WTC11 (cell line): Measurements from ENCODE around the gene ELP4. TPM values are rescaled to one million over a fixed set of nuclear protein-coding genes. Genes with fewer than 3 reads are reported as not detected.
"Not testable (repeated sequence)": the region's sequence is repeated elsewhere in the genome, so short reads cannot be mapped to it uniquely, and the experiment has no call there.

Experiments used
- ATAC-seq: fragments of 200-7000 bp; cut with Tn5 transposase; 2 replicates; pipeline ENCODE4 v1.10.0; 2021; ENCODE audit warnings: mild to moderate bottlenecking, moderate library complexity
- CTCF ChIA-PET: fragments of 300-600 bp; sonication (Branson Sonifier 250); formaldehyde crosslinking; loops from one replicate; lab custom pipeline; 2021; ENCODE audit warnings: antibody characterized with exemption; lab: Charles Lee
- POLR2A ChIA-PET: fragments of 350-600 bp; sonication (Branson Sonifier 250); formaldehyde crosslinking; loops from one replicate; lab custom pipeline; 2021; ENCODE audit warnings: antibody characterized with exemption; lab: Charles Lee
- DNase-seq: peaks from one replicate; pipeline ENCODE4 v3.0.0; 2021; ENCODE audit warnings: low spot score
- H3K27ac Mint-ChIP-seq: 2 replicates; pipeline ENCODE4 v1.8.0; 2021; ENCODE audit warnings: mixed read lengths
- H3K27me3 Mint-ChIP-seq: 2 replicates; pipeline ENCODE4 v1.8.0; 2021; ENCODE audit warnings: low read depth, mild to moderate bottlenecking, moderate library complexity, mixed read lengths
- H3K36me3 Mint-ChIP-seq: 2 replicates; pipeline ENCODE4 v1.8.0; 2021; ENCODE audit warnings: mixed read lengths
- H3K4me1 Mint-ChIP-seq: 2 replicates; pipeline ENCODE4 v1.8.0; 2022; ENCODE audit warnings: mixed read lengths
- H3K4me3 Mint-ChIP-seq: 2 replicates; pipeline ENCODE4 v1.8.0; 2021; ENCODE audit warnings: mild to moderate bottlenecking, moderate library complexity, mixed read lengths
- H3K9me3 Mint-ChIP-seq: 2 replicates; pipeline ENCODE4 v1.8.0; 2021; ENCODE audit warnings: mixed read lengths
- AR ChIP-seq: fragments of 250-450 bp; sonication (Bioruptor Pico); IDR thresholded peaks from 2 replicates; pipeline ENCODE4 v1.9.0; 2021; ENCODE audit warnings: mild to moderate bottlenecking
- CREB1 ChIP-seq: sonication (generic); formaldehyde crosslinking; IDR thresholded peaks from 2 replicates; pipeline ENCODE4 v1.8.0; 2023; ENCODE audit warnings: mild to moderate bottlenecking, missing genetic modification reagents
- CREM ChIP-seq: sonication (generic); formaldehyde crosslinking; IDR thresholded peaks from 2 replicates; pipeline ENCODE4 v1.8.1; 2022; ENCODE audit warnings: mild to moderate bottlenecking, missing genetic modification reagents, moderate library complexity
- ETV6 ChIP-seq: sonication (generic); formaldehyde crosslinking; IDR thresholded peaks from 2 replicates; pipeline ENCODE4 v1.8.1; 2022; ENCODE audit warnings: mild to moderate bottlenecking, missing genetic modification reagents
- GABPB1 ChIP-seq: sonication (generic); formaldehyde crosslinking; IDR thresholded peaks from 2 replicates; pipeline ENCODE4 v1.8.1; 2023; ENCODE audit warnings: mild to moderate bottlenecking, missing genetic modification reagents
- NR3C1 ChIP-seq: sonication (generic); formaldehyde crosslinking; conservative IDR thresholded peaks from 2 replicates; pipeline ENCODE4 v1.8.1; 2023; ENCODE audit warnings: low read depth, mild to moderate bottlenecking, missing genetic modification reagents
- PRRX2 ChIP-seq: fragments of 250-450 bp; sonication (Bioruptor Pico); IDR thresholded peaks from 2 replicates; pipeline ENCODE4 v1.8.0; 2021; ENCODE audit warnings: mild to moderate bottlenecking
- RELA ChIP-seq: sonication (generic); formaldehyde crosslinking; IDR thresholded peaks from 2 replicates; pipeline ENCODE4 v1.8.1; 2022; ENCODE audit warnings: missing genetic modification reagents, mild to moderate bottlenecking, borderline replicate concordance
- SOX15 ChIP-seq: fragments of 250-450 bp; sonication (Bioruptor Pico); IDR thresholded peaks from 2 replicates; pipeline ENCODE4 v1.9.0; 2021; ENCODE audit warnings: mild to moderate bottlenecking
- STAT6 ChIP-seq: sonication (generic); formaldehyde crosslinking; conservative IDR thresholded peaks from 2 replicates; pipeline ENCODE4 v1.8.1; 2023; ENCODE audit warnings: mild to moderate bottlenecking, low read depth, missing genetic modification reagents, moderate library complexity
- ZNF232 ChIP-seq: sonication (generic); formaldehyde crosslinking; IDR thresholded peaks from 2 replicates; pipeline ENCODE4 v1.8.0; 2022; ENCODE audit warnings: mild to moderate bottlenecking, missing genetic modification reagents
- ZNF532 ChIP-seq: fragments of 250-450 bp; sonication (Bioruptor Pico); IDR thresholded peaks from 2 replicates; pipeline ENCODE4 v1.9.0; 2021; ENCODE audit warnings: mild to moderate bottlenecking, borderline replicate concordance
- total RNA-seq: library from RNA; stranded (reverse); gene quantifications from 3 replicates; pipeline ENCODE4 v1.2.3, GENCODE V29; 2021
- TF ChIP-seq, protein P1 (sequence below): sonication (generic); formaldehyde crosslinking; IDR thresholded peaks from 2 replicates; pipeline ENCODE4 v1.8.1; 2022; ENCODE audit warnings: low read depth, mild to moderate bottlenecking, moderate library complexity, missing genetic modification reagents, borderline replicate concordance
- TF ChIP-seq, protein P2 (sequence below): sonication (generic); formaldehyde crosslinking; IDR thresholded peaks from 2 replicates; pipeline ENCODE4 v1.8.0; 2022; ENCODE audit warnings: mild to moderate bottlenecking, missing genetic modification reagents
- TF ChIP-seq, protein P3 (sequence below): fragments of 250-450 bp; sonication (Bioruptor Pico); IDR thresholded peaks from 2 replicates; pipeline ENCODE4 v1.8.0; 2021; ENCODE audit warnings: mild to moderate bottlenecking

ELP4 gene
- total RNA-seq, 1 experiment from 2014 or later = 14.6 TPM

- TF ChIP-seq, protein P1, sequence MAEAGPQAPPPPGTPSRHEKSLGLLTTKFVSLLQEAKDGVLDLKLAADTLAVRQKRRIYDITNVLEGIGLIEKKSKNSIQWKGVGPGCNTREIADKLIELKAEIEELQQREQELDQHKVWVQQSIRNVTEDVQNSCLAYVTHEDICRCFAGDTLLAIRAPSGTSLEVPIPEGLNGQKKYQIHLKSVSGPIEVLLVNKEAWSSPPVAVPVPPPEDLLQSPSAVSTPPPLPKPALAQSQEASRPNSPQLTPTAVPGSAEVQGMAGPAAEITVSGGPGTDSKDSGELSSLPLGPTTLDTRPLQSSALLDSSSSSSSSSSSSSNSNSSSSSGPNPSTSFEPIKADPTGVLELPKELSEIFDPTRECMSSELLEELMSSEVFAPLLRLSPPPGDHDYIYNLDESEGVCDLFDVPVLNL = no peak
- TF ChIP-seq RELA (CRISPR knock-in tag) = no peak
These were observed 180.9 kb downstream of the ELP4 start (continued) for GRCh38 chr11:31690516-31690915.

- no peak for DNase-seq
- ChIA-PET CTCF (interaction anchor here (1.1 kb wide), 1 partner anchor 9 kb away, joined by 3 read pairs; no protein-coding TSS in a partner anchor), POLR2A (interaction anchor here (0.6 kb wide), 1 partner anchor 79 kb away, joined by 3 read pairs; no protein-coding TSS in a partner anchor)
- no peak for TF ChIP-seq NR3C1 (CRISPR knock-in tag)
- no peak for TF ChIP-seq PRRX2
- TF ChIP-seq, protein P2, sequence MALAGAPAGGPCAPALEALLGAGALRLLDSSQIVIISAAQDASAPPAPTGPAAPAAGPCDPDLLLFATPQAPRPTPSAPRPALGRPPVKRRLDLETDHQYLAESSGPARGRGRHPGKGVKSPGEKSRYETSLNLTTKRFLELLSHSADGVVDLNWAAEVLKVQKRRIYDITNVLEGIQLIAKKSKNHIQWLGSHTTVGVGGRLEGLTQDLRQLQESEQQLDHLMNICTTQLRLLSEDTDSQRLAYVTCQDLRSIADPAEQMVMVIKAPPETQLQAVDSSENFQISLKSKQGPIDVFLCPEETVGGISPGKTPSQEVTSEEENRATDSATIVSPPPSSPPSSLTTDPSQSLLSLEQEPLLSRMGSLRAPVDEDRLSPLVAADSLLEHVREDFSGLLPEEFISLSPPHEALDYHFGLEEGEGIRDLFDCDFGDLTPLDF = no peak
- no peak for TF ChIP-seq GABPB1 (CRISPR knock-in tag)
- no peak for TF ChIP-seq CREM (CRISPR knock-in tag)
- no peak for TF ChIP-seq ZNF532 (CRISPR knock-in tag)
- no peak for TF ChIP-seq SOX15 (CRISPR knock-in tag)
- TF ChIP-seq STAT6 (CRISPR knock-in tag) = no peak
- no peak for TF ChIP-seq ETV6 (CRISPR knock-in tag)
- no peak for TF ChIP-seq CREB1 (CRISPR knock-in tag)
- no peak for TF ChIP-seq ZNF232 (CRISPR knock-in tag)
- TF ChIP-seq, protein P3, sequence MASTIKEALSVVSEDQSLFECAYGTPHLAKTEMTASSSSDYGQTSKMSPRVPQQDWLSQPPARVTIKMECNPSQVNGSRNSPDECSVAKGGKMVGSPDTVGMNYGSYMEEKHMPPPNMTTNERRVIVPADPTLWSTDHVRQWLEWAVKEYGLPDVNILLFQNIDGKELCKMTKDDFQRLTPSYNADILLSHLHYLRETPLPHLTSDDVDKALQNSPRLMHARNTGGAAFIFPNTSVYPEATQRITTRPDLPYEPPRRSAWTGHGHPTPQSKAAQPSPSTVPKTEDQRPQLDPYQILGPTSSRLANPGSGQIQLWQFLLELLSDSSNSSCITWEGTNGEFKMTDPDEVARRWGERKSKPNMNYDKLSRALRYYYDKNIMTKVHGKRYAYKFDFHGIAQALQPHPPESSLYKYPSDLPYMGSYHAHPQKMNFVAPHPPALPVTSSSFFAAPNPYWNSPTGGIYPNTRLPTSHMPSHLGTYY (CRISPR knock-in tag) = no peak
- TF ChIP-seq AR (CRISPR knock-in tag) = no peak
- TF ChIP-seq, all 79 proteins: peak for 0
- Mint-ChIP-seq H3K4me1 (no peaks in the 10 kb centered on the region), H3K4me3 (no peak overlapping the region), H3K27ac (no peak overlapping the region), H3K36me3 (peaks cover 6% of the 10 kb centered on the region; the same call in 1 of the 2 replicates), H3K9me3 (peaks cover 7% of the 10 kb centered on the region), H3K27me3 (no peaks in the 10 kb centered on the region; the same call in 1 of the 2 replicates)
- 0 out of 2 replicates have a peak, but pooled peaks have one; percentile 30 for ATAC-seq
These were observed 182.9 kb downstream of the ELP4 start for GRCh38 chr11:31692466-31692865.

DNA sequence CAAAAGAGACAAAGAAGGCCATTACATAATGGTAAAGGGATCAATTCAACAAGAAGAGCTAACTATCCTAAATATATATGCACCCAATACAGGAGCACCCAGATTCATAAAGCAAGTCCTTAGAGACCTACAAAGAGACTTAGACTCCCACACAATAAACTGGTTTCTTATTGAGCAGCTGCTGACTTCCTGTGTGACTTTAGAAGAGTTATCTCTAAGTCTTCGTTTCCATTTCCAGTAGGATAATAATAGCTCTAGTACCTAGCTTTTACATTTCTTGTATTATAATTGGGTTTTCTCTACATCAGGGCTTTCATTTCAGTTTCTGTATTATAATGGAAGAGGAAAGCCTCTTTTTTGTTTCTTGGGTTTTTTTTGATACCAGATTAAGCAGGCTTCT lies 187.5 kb downstream of the ELP4 start:
- H3K4me1 Mint-ChIP-seq, H3K27ac Mint-ChIP-seq, CTCF ChIA-PET, H3K9me3 Mint-ChIP-seq, POLR2A ChIA-PET, ATAC-seq, H3K4me3 Mint-ChIP-seq, H3K27me3 Mint-ChIP-seq, H3K36me3 Mint-ChIP-seq, DNase-seq: not testable (repeated sequence)
